Fibroblast of mammary gland (primary cell): ENCODE data around the gene CDC37.
A peak's percentile ranks its signal among the peaks of the same experiment; 100 is the strongest.
"Not testable (repeated sequence)": the region's sequence is repeated elsewhere in the genome, so short reads cannot be mapped to it uniquely, and the experiment has no call there.

ENCODE experiments used
- DNase-seq: peaks from one replicate; pipeline ENCODE4 v3.0.0-alpha.2; 2010; ENCODE audit warnings: low read depth
- H3K4me3 ChIP-seq: 2 replicates; pipeline ENCODE4 v1.5.1; 2011; ENCODE audit warnings: low read depth, mild to moderate bottlenecking, low read length, moderate library complexity; ENCODE audit not compliant: control insufficient read depth
- TF ChIP-seq, protein P1 (sequence below): conservative IDR thresholded peaks from 2 replicates; pipeline ENCODE4 v1.5.1; 2011; ENCODE audit warnings: low read depth, low read length, inconsistent platforms; ENCODE audit not compliant: control insufficient read depth, insufficient read depth

The CDC37 gene

DNA sequence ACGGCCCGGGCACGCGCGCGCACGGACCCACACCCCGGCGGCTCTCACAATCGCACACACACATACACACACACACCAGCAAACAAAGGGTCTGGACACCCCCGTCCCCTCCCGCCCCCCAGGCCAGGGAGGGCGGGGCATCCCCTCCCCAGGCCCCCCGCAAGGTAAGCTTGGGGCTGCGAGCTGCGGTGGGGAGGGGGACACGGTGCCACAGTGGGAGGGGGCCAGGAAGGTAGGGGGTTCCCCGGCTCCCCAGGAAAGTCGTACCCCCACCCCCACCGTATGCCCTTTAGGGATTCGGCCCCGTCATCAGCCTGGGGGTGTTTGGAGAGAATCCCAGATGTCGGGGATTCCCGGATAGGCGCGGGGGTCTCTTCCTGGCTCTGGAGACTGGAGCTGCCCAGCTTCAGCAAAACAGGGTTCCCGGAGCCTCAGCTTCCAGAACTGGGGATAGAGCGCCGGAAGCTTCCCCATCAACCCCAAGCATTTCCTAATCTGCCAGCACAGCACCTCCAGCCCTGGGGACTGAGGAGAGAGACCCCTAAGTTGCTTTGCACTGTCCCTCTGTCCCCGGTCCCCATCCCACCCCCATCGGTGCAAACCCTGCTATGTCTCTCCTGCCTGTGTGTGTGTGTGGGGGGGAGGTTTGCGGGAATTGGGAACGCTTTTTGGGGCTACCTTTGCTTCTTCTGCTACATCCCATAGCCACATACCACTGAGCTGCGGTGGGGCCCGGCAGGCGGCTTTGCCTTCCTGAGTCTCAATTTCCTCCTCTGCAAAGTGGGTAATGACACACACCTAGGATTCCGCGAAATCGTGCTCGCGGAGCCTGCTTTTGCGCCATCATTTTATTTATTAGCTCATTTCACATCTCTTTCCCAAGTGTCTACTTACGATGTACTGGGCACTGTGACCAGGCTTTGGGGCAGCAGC is 1.8 kb upstream of the CDC37 start:
- H3K4me3 ChIP-seq = peak overlapping the region; percentile 94
- DNase-seq = no peak
- TF ChIP-seq, protein P1, sequence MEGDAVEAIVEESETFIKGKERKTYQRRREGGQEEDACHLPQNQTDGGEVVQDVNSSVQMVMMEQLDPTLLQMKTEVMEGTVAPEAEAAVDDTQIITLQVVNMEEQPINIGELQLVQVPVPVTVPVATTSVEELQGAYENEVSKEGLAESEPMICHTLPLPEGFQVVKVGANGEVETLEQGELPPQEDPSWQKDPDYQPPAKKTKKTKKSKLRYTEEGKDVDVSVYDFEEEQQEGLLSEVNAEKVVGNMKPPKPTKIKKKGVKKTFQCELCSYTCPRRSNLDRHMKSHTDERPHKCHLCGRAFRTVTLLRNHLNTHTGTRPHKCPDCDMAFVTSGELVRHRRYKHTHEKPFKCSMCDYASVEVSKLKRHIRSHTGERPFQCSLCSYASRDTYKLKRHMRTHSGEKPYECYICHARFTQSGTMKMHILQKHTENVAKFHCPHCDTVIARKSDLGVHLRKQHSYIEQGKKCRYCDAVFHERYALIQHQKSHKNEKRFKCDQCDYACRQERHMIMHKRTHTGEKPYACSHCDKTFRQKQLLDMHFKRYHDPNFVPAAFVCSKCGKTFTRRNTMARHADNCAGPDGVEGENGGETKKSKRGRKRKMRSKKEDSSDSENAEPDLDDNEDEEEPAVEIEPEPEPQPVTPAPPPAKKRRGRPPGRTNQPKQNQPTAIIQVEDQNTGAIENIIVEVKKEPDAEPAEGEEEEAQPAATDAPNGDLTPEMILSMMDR = no peak

DNA sequence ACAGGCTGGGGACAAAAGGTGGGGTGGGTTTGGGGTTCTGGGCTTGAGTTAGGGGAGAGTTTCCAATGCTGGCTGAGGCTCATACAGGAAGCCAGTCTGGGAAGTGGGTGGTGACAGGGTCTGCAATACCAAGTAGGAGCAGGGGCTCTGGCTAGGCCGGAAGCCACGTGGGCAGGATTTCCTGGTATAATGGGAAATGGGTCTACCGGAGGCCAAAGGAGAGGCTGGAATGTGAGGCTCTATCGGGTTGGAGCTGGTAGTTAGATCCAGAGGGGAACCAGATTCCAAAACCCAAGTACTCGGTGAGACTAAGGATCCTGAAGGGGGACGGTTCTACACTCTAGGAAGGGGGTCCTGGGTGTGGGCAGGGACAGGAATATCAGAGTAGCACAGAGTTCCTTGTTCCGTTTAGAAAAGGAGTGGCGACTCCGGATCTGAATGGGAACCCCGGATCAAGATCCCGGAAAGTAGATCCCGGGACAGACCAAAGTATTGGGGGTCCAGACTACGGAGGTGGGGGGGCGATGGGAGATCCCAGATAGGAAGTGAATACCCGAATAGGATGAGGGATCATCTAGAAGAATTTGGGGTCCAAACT is 802 bp downstream of the CDC37 start:
- DNase-seq = peak; percentile 45
- TF ChIP-seq, protein P1 = no peak
- H3K4me3 ChIP-seq = peak overlapping the region; percentile 94

- H3K4me3 ChIP-seq = no peak overlapping the region
- TF ChIP-seq, protein P1 = no peak
- no peak for DNase-seq
Observed at GRCh38 chr19:10399878-10400277, 3.5 kb downstream of the CDC37 start.

- DNase-seq, H3K4me3 ChIP-seq: not testable (repeated sequence)
Observed at GRCh38 chr19:10399340-10399739, 4.0 kb downstream of the CDC37 start.

- no peak overlapping the region for H3K4me3 ChIP-seq
- no peak for DNase-seq
- TF ChIP-seq, protein P1 = no peak
Observed at GRCh38 chr19:10398819-10399218, 4.5 kb downstream of the CDC37 start.

DNA sequence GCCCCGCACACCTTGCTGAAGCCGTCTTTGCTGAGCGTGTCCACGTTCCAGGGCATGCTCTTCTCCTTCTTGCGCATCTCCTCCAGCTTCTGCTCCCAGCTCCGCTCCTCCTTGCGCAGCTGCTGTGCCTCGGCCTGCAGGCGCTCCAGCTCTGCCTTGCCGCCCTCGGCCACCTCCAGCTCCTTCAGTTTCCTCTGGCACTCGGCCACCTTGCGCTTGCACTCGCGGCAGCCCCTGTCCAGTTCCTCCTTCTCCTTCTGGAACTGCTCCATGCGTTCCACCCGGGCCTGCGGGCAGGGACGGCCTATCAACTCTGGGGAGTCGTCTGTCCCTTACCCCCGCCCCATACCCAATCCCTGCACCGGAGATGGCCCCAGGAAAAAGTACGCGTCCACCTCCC is 7.4 kb downstream of the CDC37 start:
- TF ChIP-seq, protein P1 = no peak
- H3K4me3 ChIP-seq = no peak overlapping the region
- no peak for DNase-seq

DNA sequence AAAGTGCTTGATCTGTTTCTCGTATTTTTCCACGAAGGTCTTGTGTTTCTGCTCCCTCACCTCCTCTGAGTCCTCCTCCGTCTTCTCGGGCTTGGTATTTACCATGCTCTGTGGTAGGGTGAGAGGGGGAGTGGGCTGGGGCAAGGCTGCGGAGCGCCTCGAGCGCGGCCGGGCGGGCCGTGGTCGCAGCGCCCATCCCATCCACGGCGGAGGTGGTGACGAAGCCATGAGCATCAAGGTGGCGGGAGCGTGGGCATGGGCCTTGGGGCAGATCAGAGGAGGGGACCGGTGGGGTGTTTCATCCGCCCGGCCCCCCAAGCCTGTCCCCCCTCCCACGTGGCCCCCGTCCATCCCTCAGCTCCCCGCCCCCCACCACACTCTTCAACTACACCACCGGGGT is 7.9 kb downstream of the CDC37 start:
- no peak for DNase-seq
- TF ChIP-seq, protein P1 = no peak
- no peak overlapping the region for H3K4me3 ChIP-seq
